Measurements from ENCODE around the gene PLSCR4.

- TF ChIP-seq CTCF (conservative IDR thresholded peaks at IDR 0.05; ENCODE audit: low read length) (no peak), EZH2phosphoT487 (IDR thresholded peaks at IDR 0.05; ENCODE audit: borderline replicate concordance, low read depth, low read length) (no peak)
Observed at GRCh38 chr3:146195030-146195429, 55.9 kb downstream of the PLSCR4 start.

Data from OCI-LY7 (cell line).